ENCODE measurements around the gene SERP2. TPM values are rescaled to one million over a fixed set of nuclear protein-coding genes. Genes with fewer than 3 reads are reported as not detected.

SERP2 gene
- total RNA-seq, 1 experiment from 2014 or later = 1.8 TPM

GRCh38 chr13:44333950-44334655 is 39.5 kb upstream of the SERP2 start:
- Histone ChIP-seq H3K27ac (ENCODE audit: insufficient read length, low read depth, low read length) (no peak overlapping the region), H3K9ac (ENCODE audit: extremely low read depth, insufficient read length, low read length) (no peak overlapping the region), H3K4me2 (ENCODE audit: insufficient read depth, insufficient read length, low read length) (no peak overlapping the region), H2BK15ac (ENCODE audit: low read depth, low read length) (no peak overlapping the region), H3K9me3 (ENCODE audit: control insufficient read depth, low read depth, low read length) (no peaks in the 10 kb centered on the region), H2AFZ (ENCODE audit: low read length) (no peak overlapping the region), H3K79me2 (ENCODE audit: insufficient read depth, low read length) (no peaks in the 10 kb centered on the region), H2BK5ac (ENCODE audit: insufficient read length, low read length) (no peak overlapping the region), H4K20me1 (ENCODE audit: control insufficient read depth, insufficient read depth, insufficient read length) (no peaks in the 10 kb centered on the region), H3K18ac (ENCODE audit: insufficient read length, low read depth, low read length) (no peak overlapping the region), H3K27me3 (ENCODE audit: insufficient read depth, low read length) (no peaks in the 10 kb centered on the region), H3K23me2 (ENCODE audit: insufficient read length, low read depth, low read length, poor library complexity, severe bottlenecking) (no peaks in the 10 kb centered on the region), H4K5ac (ENCODE audit: insufficient read length, low read depth, low read length) (no peak overlapping the region), H2BK120ac (ENCODE audit: low read depth, low read length, poor library complexity, severe bottlenecking) (no peak overlapping the region), H3K4me1 (ENCODE audit: insufficient read depth, low read length) (peaks cover 3% of the 10 kb centered on the region; the same call in 1 of the 2 replicates), H3T11ph (ENCODE audit: low read length) (no peak overlapping the region), H3K14ac (ENCODE audit: insufficient read depth, low read length) (no peak overlapping the region), H4K8ac (replicated peaks; ENCODE audit: insufficient read length, low read depth, low read length) (no peak overlapping the region), H3K23ac (ENCODE audit: insufficient read length, low read depth, low read length) (no peak overlapping the region), H3K4ac (ENCODE audit: low read depth, low read length) (no peak overlapping the region), H2BK20ac (ENCODE audit: low read depth, low read length, poor library complexity, severe bottlenecking) (no peak overlapping the region), H3K56ac (ENCODE audit: insufficient read length, low read depth, low read length) (no peak overlapping the region), H4K91ac (ENCODE audit: insufficient read length, low read depth, low read length) (no peak overlapping the region), H3K79me1 (ENCODE audit: insufficient read depth, low read depth, low read length, poor library complexity, severe bottlenecking) (no peaks in the 10 kb centered on the region), H2BK12ac (ENCODE audit: insufficient read length, low read depth, low read length) (no peak overlapping the region), H2AK5ac (ENCODE audit: insufficient read length, low read length) (no peak overlapping the region)
- Mint-ChIP-seq H3K9me3 (peaks cover 2% of the 10 kb centered on the region in 2 experiments; a peak in 3 of 5 replicates), H3K4me3 (no peak overlapping the region), H3K27ac (0 out of 7 replicates have a peak overlapping the region, but pooled peaks of 1 of the 3 experiments have one; percentile 24), H3K36me3 (ENCODE audit: insufficient read depth in 1 of 3, low read depth in 3 of 3) (0 out of 7 replicates have a peak, but pooled peaks cover 0 to 1% (median 0%) of the 10 kb centered on the region in 3 experiments), H3K27me3 (ENCODE audit: low read depth) (peaks cover 6% of the 10 kb centered on the region), H3K4me1 (peaks cover 18 to 33% of the 10 kb centered on the region in 2 experiments)
- WGBS (ENCODE audit: extremely low coverage, insufficient read length, low lambda C conversion rate) = no CpG with 5 or more reads among the region's 5 CpGs
- no peak for TF ChIP-seq CTCF (conservative IDR thresholded peaks at IDR 0.05)
- DNase-seq = no peak
